GM19455 (cell line): ENCODE measurements around the gene ZNF202.
"Not testable (repeated sequence)": the region's sequence is repeated elsewhere in the genome, so short reads cannot be mapped to it uniquely, and the experiment has no call there.

Experiments used
- ATAC-seq: cut with Tn5 transposase; IDR thresholded peaks from one replicate; pipeline ENCODE4 v1.9.1; 2021; ENCODE audit not compliant: unreplicated experiment

ZNF202 gene

DNA sequence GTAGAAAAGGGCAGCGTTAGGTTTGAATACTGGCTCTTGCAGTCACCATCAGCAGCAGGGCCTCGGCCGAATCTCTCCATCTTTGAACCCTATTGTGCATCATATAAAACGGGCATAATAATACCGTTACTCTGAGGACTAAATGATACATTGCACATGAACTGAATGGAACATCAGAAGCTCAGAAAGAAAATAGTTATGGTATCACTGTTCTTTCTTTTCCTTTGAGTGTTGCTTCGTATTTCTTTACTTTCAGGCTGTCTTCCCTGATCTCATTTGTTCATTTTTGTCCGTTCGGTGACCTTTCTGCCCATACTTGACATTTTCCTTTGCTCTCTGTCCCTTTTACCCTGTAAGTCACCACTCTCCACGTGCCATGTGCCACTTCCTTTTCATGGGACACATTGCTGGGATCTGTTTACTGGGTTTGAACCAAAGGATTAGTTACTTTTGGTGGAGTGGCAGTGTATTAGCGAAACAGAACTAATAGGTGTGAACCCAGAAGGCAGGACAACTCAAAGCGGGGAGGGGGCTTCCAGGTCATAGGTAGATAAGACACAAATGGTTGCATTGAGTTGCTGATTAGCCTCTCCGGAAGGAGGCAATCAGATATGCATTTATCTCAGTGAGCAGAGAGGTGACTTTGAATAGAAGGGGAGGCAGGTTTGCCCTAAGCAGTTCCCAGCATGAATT lies 717 bp upstream of the ZNF202 start:
- ATAC-seq, result no peak

- ATAC-seq, result peak; percentile 0
Observed at GRCh38 chr11:123740787-123741158, 687 bp downstream of the ZNF202 start.

GRCh38 chr11:123738374-123738773 lies 3.1 kb downstream of the ZNF202 start:
- no peak for ATAC-seq

DNA sequence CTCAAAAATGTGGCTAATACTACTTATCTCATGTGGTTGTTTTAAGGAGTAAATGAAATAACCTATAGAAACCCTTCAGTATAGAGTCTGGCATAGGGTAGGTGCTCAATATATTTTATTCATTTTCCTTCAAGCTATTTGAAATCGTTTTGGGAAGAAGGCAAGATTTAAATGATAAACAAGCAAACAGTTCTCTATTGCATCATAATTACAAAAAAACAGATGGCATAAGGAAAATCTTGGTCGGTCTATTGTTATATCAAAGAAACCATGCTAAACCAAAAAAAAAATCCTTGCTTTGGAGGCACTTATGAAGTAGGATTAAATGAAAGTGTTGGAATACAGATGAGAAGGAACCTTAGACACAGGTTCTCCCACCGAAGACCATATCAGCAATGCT lies 4.7 kb downstream of the ZNF202 start:
- no peak for ATAC-seq

- ATAC-seq, result no peak
Observed at GRCh38 chr11:123729602-123730001, 11.9 kb downstream of the ZNF202 start.

DNA sequence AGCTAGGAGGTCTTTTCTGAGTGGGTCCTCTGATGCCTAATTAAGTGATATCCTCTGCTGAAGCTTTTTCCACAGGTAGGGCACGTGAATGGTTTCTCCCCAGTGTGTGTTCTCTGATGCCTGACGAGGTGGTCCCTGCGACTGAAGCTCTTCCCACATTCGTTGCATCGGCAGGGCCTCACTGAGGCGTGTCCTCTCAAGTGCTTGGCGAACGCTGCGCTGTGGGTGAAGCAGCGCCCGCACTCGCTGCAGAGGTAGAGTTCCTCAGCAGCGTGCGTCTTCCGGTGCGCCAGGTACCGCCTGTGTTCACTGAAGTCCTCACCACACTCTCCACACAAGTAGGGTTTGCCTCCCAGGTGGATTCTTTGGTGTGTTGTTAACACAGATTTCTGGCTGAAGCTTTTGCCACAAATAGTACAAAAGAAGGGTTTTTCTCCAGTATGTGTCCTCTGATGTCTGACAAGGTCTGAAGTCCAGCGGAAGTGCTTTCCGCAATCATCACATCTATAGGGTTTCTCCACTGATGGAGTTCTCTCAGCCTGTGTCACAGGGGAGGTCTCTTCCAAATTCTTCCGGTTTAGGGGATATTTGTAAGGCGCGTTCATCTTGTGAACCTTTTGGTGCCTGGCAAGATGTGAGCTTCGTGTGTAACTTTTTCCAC lies 15.3 kb downstream of the ZNF202 start:
- no peak for ATAC-seq

GRCh38 chr11:123719452-123719851 lies 22.0 kb downstream of the ZNF202 start:
- ATAC-seq, result no peak

- no peak for ATAC-seq
Observed at GRCh38 chr11:123718469-123718868, 23.0 kb downstream of the ZNF202 start.

DNA sequence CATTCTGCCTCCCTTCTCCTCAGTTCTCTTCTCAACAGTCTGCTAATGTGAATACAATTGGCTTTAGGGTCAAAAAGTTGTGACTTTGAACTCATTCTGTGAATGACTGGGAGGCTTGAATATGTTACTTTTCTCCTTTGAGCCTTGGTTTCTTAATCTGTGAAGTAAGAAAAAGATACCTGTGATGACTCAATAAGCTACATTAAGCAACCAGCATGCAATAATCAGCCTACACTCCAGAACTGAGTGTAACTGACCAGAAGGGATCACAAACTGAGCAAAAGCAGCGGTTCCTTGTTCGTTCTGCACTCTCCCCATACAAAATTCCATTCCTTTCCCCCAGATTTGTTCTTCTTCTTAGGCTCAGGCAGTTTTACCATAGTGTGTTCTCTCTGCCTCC lies 23.4 kb downstream of the ZNF202 start:
- no peak for ATAC-seq

DNA sequence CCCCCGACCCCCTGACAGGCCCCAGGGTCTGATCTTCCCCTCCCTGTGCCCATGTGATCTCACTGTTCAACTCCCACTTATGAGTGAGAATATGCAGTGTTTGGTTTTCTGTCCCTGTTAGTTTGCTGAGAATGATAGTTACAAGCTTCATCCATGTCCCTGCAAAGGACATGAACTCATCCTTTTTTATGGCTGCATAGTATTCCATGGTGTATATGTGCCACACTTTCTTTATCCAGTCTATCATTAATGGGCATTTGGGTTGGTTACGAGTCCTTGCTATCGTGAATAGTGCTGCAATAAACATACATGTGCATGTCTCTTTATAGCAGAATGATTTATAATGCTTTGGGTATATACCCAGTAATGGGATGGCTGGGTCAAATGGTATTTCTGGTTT lies 28.8 kb downstream of the ZNF202 start:
- not testable (repeated sequence) for ATAC-seq

GRCh38 chr11:123707606-123708205 lies 33.8 kb downstream of the ZNF202 start:
- ATAC-seq, result no peak

- ATAC-seq, result no peak
Observed at GRCh38 chr11:123707206-123707605, 34.3 kb downstream of the ZNF202 start.

DNA sequence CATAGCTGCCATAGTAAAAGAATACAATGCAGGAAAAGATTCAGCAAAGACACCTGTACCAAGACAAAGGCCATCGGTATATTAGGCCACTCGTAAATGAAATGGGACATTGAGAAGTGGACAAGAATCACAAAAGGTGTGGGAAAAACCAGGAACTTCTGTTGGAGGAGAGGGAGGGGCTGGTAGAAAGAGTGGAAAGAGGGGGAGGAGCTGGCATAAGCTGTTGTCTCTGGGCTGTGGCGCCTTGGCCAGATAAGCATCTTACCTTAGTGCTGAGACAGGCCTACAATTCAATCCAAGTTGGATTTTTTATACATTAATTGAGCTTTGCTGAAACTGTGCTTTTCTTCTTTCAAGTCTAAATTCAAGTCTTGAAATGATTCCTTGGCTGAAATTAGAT lies 37.1 kb downstream of the ZNF202 start:
- ATAC-seq, result no peak

GRCh38 chr11:123702696-123703095 lies 38.8 kb downstream of the ZNF202 start:
- no peak for ATAC-seq

GRCh38 chr11:123702139-123702538 lies 39.3 kb downstream of the ZNF202 start:
- no peak for ATAC-seq

DNA sequence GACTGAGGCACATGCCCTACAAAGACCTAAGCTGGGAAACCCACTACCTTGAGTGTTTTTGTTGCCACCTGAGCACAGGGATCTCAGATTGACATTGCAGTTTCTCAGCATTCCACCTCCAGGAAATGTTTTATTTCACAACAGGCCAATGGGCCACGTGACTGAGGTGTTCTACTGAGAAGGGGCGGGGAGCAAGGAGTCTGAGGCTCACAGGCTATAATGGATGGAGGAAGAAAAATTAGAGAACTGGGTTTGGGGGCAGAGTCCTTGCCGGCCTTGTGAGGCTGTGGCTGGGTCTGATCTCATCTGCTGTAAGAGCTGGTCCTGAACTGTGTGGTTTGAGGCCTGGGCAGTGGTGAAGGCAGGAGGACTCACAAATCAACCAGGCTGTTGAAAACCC lies 40.7 kb downstream of the ZNF202 start:
- no peak for ATAC-seq

- ATAC-seq, result no peak
Observed at GRCh38 chr11:123698546-123699127, 42.8 kb downstream of the ZNF202 start.

- ATAC-seq, result no peak
Observed at GRCh38 chr11:123696183-123696582, 45.3 kb downstream of the ZNF202 start.

- no peak for ATAC-seq
Observed at GRCh38 chr11:123695231-123695630, 46.2 kb downstream of the ZNF202 start.

DNA sequence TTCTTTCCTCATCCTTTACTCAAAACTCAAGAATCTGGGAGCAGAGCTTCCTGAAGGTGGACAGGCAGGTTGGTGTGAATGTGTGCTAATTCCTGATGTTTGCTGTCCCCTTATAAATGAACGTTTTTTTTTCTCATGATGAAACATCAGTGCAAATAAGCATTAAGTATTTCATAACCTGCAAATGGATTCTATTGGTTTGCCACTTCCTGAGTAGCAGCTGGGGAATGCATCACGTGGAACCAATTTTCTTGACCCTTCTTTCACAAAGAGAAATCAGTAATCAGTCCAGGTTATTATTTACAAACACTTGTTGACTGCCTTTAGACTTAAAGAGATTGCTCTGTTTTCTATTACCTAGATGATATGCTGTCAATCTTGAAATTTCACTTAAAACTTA lies 46.9 kb downstream of the ZNF202 start:
- no peak for ATAC-seq

DNA sequence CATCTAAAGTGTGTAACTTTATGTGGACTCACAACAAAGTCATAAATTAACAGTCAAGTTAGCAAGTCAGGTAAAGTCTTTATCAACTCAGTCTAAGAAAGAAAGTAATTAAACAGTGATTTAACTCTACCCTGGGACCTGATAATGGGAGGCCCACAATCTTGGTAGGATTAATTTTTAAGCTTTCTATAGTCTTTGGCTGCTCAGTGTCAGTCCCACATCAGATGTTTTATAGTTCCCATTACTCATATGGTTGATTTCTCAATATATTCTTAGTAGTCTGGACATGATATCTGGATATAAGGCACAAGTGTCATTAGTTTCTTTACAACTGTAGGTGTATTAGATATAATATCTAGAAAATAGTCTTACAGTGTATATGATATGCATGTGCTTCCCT lies 48.5 kb downstream of the ZNF202 start:
- no peak for ATAC-seq

DNA sequence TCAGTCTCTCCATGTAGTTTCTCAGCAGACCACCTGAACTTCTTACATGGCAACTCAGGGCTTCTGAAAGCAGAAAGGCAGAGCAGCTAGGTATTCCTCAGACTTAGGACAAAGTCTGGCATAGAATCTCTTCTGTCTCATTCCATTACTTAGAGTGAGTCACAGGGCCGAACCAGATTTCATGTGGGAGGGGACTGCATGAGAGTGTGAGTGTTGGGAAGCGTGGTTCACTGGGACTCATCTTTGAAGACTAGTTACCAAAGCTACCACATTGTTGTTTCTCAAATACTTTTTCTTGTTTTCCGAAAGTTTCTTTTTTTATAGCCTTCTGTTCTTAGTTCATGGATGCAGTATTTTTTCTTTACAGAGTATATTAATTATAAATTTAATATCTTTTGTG lies 51.0 kb downstream of the ZNF202 start:
- ATAC-seq, result no peak
